Astrocyte (in vitro differentiated cells and primary cell): Measurements from ENCODE around the gene ATAD5.
"Not testable (repeated sequence)": the region's sequence is repeated elsewhere in the genome, so short reads cannot be mapped to it uniquely, and the experiment has no call there.

Experiments
- EZH2 ChIP-seq: IDR thresholded peaks from 2 replicates; pipeline ENCODE4 v1.6.1; 2012; ENCODE audit warnings: mild to moderate bottlenecking, low read length, inconsistent platforms; ENCODE audit not compliant: insufficient read depth
- TF ChIP-seq, protein P1 (sequence below): IDR thresholded peaks from 2 replicates; pipeline ENCODE4 v1.5.1; 2011; ENCODE audit warnings: low read depth, mild to moderate bottlenecking, inconsistent platforms, low read length, moderate library complexity; ENCODE audit not compliant: insufficient read depth

GRCh38 chr17:30822919-30823318 is 8.8 kb upstream of the ATAD5 start:
- TF ChIP-seq, protein P1, sequence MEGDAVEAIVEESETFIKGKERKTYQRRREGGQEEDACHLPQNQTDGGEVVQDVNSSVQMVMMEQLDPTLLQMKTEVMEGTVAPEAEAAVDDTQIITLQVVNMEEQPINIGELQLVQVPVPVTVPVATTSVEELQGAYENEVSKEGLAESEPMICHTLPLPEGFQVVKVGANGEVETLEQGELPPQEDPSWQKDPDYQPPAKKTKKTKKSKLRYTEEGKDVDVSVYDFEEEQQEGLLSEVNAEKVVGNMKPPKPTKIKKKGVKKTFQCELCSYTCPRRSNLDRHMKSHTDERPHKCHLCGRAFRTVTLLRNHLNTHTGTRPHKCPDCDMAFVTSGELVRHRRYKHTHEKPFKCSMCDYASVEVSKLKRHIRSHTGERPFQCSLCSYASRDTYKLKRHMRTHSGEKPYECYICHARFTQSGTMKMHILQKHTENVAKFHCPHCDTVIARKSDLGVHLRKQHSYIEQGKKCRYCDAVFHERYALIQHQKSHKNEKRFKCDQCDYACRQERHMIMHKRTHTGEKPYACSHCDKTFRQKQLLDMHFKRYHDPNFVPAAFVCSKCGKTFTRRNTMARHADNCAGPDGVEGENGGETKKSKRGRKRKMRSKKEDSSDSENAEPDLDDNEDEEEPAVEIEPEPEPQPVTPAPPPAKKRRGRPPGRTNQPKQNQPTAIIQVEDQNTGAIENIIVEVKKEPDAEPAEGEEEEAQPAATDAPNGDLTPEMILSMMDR: not testable (repeated sequence)
- TF ChIP-seq EZH2: not testable (repeated sequence)
